OCI-LY7 (cell line): ENCODE data around the gene ATP6V0D1. TPM values are rescaled to one million over a fixed set of nuclear protein-coding genes. Genes with fewer than 3 reads are reported as not detected.

Experiments
- BruUV-seq: library from RNA; stranded (reverse); fragments of 400-500 nt; replicated peaks from 2 replicates; lab custom pipeline; 2021; lab: Mats Ljungman, UMichigan
- CTCF ChIA-PET: fragments of 300-600 bp; sonication (Branson Sonifier 250); formaldehyde crosslinking; loops from one replicate; lab custom pipeline; 2022; ENCODE audit warnings: antibody characterized with exemption; ENCODE audit not compliant: unreplicated experiment; lab: Charles Lee
- POLR2A ChIA-PET: fragments of 300-600 bp; sonication (Branson Sonifier 250); formaldehyde crosslinking; loops from one replicate; lab custom pipeline; 2022; ENCODE audit warnings: antibody characterized with exemption; lab: Charles Lee
- DNase-seq: peaks from one replicate; pipeline ENCODE4 v3.0.0-alpha.2; 2015; ENCODE audit warnings: low spot score
- H2AFZ ChIP-seq: fragments of 200-600 bp; sonication (generic), shearing (Covaris generic); 2 replicates; pipeline ENCODE4 v1.6.1; 2014; ENCODE audit warnings: mild to moderate bottlenecking, antibody characterized with exemption, low read length, moderate library complexity
- H3K27ac ChIP-seq: fragments of 200-600 bp; sonication (generic); 2 replicates; pipeline ENCODE4 v1.5.1; 2014; ENCODE audit warnings: mixed run types, low read depth, mild to moderate bottlenecking, moderate library complexity, low read length, inconsistent platforms; ENCODE audit not compliant: poor library complexity, severe bottlenecking
- H3K36me3 ChIP-seq: fragments of 200-600 bp; sonication (generic); 2 replicates; pipeline ENCODE4 v1.6.1; 2014; ENCODE audit warnings: mild to moderate bottlenecking, antibody characterized with exemption, low read length, moderate library complexity, mixed read lengths; ENCODE audit not compliant: insufficient read depth
- H3K4me1 ChIP-seq: fragments of 200-600 bp; sonication (generic); 2 replicates; pipeline ENCODE4 v1.5.1; 2014; ENCODE audit warnings: mild to moderate bottlenecking, low read length; ENCODE audit not compliant: insufficient read depth, poor library complexity, severe bottlenecking
- H3K4me2 ChIP-seq: fragments of 200-600 bp; sonication (generic); 2 replicates; pipeline ENCODE4 v1.6.1; 2014; ENCODE audit warnings: mild to moderate bottlenecking, low read length
- H3K4me3 ChIP-seq: fragments of 200-600 bp; sonication (generic); 2 replicates; pipeline ENCODE4 v1.5.1; 2014; ENCODE audit warnings: mild to moderate bottlenecking, low read depth, low read length; ENCODE audit not compliant: poor library complexity, severe bottlenecking
- H3K79me2 ChIP-seq: fragments of 200-600 bp; sonication (generic); 2 replicates; pipeline ENCODE4 v1.6.1; 2016; ENCODE audit warnings: low read depth, mild to moderate bottlenecking, low read length, moderate library complexity, mixed read lengths; ENCODE audit not compliant: insufficient read depth
- H3K9me2 ChIP-seq: fragments of 200-600 bp; sonication (generic); 2 replicates; pipeline ENCODE4 v1.6.1; 2016; ENCODE audit warnings: mild to moderate bottlenecking, low read length, mixed read lengths; ENCODE audit not compliant: insufficient read depth
- H3K9me3 ChIP-seq: fragments of 200-600 bp; sonication (generic); 2 replicates; pipeline ENCODE4 v1.6.1; 2014; ENCODE audit warnings: mild to moderate bottlenecking, mixed run types, low read length, mixed read lengths
- H4K20me1 ChIP-seq: fragments of 200-600 bp; sonication (generic); 2 replicates; pipeline ENCODE4 v1.6.1; 2014; ENCODE audit warnings: mild to moderate bottlenecking, antibody characterized with exemption, low read length, moderate library complexity, mixed read lengths; ENCODE audit not compliant: insufficient read depth
- EZH2phosphoT487 ChIP-seq: fragments of 200-600 bp; sonication (generic); IDR thresholded peaks from 2 replicates; pipeline ENCODE4 v1.6.1; 2018; ENCODE audit warnings: low read depth, borderline replicate concordance, mild to moderate bottlenecking, mixed run types, antibody characterized with exemption, low read length, moderate library complexity, mixed read lengths
- intact Hi-C: fragments of 100-400 bp; cut with micrococcal nuclease; formaldehyde crosslinking; loops from one replicate; pipeline ENCODE4 v1.10.0; 2022; ENCODE audit not compliant: unreplicated experiment
- total RNA-seq, 2 experiments: library from RNA; depleted of rRNA in 1 of 2; stranded (reverse); fragments of >200 nt in 1 of 2; shearing (Covaris generic) in 1 of 2; gene quantifications; 2 replicates each; pipeline ENCODE4 v1.2.3, GENCODE V29; 2014 to 2022
- TF ChIP-seq, protein P1 (sequence below): fragments of 200-600 bp; sonication (generic); conservative IDR thresholded peaks from 2 replicates; pipeline ENCODE4 v1.5.1; 2014; ENCODE audit warnings: mild to moderate bottlenecking, antibody characterized with exemption, low read length, moderate library complexity, mixed read lengths

The ATP6V0D1 gene
- total RNA-seq, 2 experiments from 2014 or later = 24.4 to 38.0 TPM

- no peaks in the 10 kb centered on the region for H3K79me2 ChIP-seq
- no peak overlapping the region for H3K27ac ChIP-seq
- H3K36me3 ChIP-seq = no peaks in the 10 kb centered on the region
- no peaks in the 10 kb centered on the region for H3K9me2 ChIP-seq
- BruUV-seq = no TSS peak
- H2AFZ ChIP-seq = no peak overlapping the region
- no peak for DNase-seq
- intact Hi-C loops = loop anchor here (1.0 to 5.0 kb wide), 3 partner anchors 51 to 138 kb away; partner anchors contain the start of gene PLEKHG4
- H3K4me1 ChIP-seq = no peaks in the 10 kb centered on the region
- ChIA-PET CTCF (interaction anchor here (0.6 kb wide), 1 partner anchor 29 kb away, joined by 4 read pairs; no protein-coding TSS in a partner anchor), POLR2A (interaction anchor here (0.6 to 0.7 kb wide), 2 partner anchors 42 to 129 kb away, joined by 3 to 4 read pairs; no protein-coding TSS in a partner anchor)
- no peak overlapping the region for H3K4me2 ChIP-seq
- H3K4me3 ChIP-seq = no peak overlapping the region
- no peaks in the 10 kb centered on the region for H4K20me1 ChIP-seq
- H3K9me3 ChIP-seq = no peaks in the 10 kb centered on the region
- TF ChIP-seq, protein P1, sequence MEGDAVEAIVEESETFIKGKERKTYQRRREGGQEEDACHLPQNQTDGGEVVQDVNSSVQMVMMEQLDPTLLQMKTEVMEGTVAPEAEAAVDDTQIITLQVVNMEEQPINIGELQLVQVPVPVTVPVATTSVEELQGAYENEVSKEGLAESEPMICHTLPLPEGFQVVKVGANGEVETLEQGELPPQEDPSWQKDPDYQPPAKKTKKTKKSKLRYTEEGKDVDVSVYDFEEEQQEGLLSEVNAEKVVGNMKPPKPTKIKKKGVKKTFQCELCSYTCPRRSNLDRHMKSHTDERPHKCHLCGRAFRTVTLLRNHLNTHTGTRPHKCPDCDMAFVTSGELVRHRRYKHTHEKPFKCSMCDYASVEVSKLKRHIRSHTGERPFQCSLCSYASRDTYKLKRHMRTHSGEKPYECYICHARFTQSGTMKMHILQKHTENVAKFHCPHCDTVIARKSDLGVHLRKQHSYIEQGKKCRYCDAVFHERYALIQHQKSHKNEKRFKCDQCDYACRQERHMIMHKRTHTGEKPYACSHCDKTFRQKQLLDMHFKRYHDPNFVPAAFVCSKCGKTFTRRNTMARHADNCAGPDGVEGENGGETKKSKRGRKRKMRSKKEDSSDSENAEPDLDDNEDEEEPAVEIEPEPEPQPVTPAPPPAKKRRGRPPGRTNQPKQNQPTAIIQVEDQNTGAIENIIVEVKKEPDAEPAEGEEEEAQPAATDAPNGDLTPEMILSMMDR = no peak
- TF ChIP-seq EZH2phosphoT487 = no peak
These were observed 82.3 kb downstream of the ATP6V0D1 start for GRCh38 chr16:67398546-67399217.

DNA sequence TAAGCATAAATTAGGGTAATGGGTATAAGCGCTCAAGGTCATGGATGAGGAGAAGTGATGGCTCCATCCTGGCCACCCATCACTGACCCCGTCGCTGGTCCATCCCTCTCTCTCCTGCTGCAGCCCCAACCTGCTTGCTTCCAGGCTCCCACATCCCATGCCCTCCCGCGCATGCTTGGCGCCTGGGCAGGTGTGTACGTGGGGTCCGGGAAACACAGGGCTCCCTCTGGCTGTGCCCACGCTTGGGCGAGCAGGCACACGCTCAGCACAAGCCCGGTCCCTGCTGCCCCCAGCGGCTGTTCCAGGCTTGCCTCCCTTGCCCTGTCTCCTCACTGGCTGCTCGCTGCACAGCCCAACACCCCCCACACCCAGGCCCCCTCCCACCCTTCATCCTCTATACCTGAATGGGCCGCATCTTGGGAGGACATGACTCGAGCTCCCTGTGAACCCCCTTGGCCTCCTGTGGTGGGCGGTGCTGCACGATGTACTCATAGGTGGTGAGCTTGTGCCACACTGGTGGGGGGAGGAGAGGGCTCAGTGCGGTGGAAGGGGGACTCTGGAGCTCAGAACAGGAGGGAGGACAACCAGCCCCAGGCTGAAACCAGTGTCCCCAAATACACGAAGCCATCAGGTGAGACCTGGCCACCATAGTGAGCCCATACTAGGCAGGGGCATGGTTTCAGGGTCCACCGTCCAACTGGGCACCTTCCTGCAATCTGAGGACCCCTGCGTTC is 83.0 kb downstream of the ATP6V0D1 start:
- Histone ChIP-seq H4K20me1 (no peaks in the 10 kb centered on the region), H2AFZ (no peak overlapping the region), H3K4me2 (no peak overlapping the region), H3K9me3 (no peaks in the 10 kb centered on the region), H3K9me2 (no peaks in the 10 kb centered on the region), H3K36me3 (no peaks in the 10 kb centered on the region), H3K4me3 (no peak overlapping the region), H3K27ac (no peak overlapping the region), H3K79me2 (no peaks in the 10 kb centered on the region), H3K4me1 (no peaks in the 10 kb centered on the region)
- intact Hi-C loops = loop anchor here (5.0 kb wide), 2 partner anchors 51 to 121 kb away; partner anchors contain the start of gene PLEKHG4
- no TSS peak for BruUV-seq
- CTCF ChIA-PET = interaction anchor here (0.6 kb wide), 1 partner anchor 28 kb away, joined by 4 read pairs; no protein-coding TSS in a partner anchor
- TF ChIP-seq, protein P1 = peak; percentile 66
- no peak for TF ChIP-seq EZH2phosphoT487
- DNase-seq = peak; percentile 43
- POLR2A ChIA-PET = interaction anchor here (0.6 to 0.7 kb wide), 2 partner anchors 42 to 129 kb away, joined by 3 to 4 read pairs; no protein-coding TSS in a partner anchor
